HS-5 (cell line): ENCODE results near the gene PRKAR2A.
"Not testable (repeated sequence)": the region's sequence is repeated elsewhere in the genome, so short reads cannot be mapped to it uniquely, and the experiment has no call there.

ENCODE experiments used
- DNase-seq: peaks from one replicate; pipeline ENCODE4 v3.0.0-alpha.2; 2012; ENCODE audit warnings: low read depth

The PRKAR2A gene

DNA sequence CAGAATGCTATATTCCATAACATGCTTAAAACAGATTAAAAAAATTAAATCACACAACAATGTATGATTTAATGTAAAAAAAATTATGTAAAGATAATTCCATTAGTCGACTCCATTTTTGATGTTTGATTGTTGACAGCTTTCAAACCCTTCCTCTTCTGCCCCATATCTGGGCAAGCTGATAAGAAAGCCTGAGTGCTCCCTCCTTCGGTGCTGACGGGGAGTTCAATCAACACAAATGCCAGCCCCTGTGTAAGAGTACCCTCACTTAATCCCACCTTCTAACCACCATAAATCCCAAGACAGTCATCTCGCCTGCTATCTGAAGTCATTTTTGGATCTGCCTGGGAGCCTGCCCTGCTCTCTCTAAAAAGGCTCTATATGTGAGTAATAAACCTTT, 70.8 kb downstream of the PRKAR2A start:
- DNase-seq, result no peak

DNA sequence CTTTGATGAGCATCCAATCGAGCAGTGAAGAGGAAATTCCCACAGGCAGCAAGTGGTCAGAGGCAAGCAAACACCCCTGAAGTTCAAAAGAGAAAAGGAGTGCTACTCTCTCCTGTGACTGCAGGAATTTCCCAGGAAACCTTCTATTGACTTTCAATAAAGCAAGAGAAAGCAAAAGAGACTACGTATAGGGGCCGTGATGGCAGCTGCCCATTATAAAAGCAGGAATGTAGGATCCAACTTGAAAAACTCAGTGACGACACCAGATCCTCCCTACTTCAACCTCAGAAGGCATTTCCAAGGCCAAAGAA, 77.5 kb downstream of the PRKAR2A start:
- DNase-seq, result no peak

DNA sequence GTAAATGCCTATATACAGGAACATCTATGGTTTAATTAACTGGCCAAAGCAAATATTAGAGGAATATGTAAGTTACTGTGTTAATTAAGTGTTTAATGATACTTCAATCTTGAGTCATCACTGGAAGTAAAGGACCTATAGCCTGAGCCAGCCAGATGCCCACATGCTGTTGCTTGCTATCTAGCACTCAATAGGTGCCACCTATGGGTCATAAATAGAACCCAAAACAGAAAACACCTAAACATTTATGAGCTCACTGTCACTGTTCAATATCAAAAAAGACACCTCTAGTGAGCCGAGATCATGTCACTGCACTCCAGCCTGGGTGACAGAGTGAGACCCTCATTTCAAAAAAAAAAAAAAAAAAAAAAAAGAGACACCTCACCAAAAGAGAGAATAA, 82.3 kb downstream of the PRKAR2A start:
- DNase-seq, result no peak

DNA sequence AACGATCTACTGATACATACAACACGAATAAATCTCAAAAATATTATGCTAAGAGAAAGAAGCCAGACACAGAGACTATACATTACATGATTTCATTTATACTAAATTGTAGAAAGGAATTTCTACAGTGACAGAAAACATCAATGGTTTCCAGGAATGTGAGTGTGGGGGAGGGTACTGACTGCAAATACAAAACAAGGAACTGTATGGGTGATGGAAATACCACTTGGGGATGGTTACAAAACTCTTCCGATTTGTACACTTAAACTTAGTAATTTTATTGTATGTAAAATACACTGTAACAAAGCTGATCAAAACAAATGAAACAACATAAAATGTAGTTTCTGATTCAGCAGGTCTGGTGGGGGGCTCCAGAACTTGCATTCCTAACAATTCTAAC, 84.9 kb downstream of the PRKAR2A start:
- DNase-seq, result no peak

DNA sequence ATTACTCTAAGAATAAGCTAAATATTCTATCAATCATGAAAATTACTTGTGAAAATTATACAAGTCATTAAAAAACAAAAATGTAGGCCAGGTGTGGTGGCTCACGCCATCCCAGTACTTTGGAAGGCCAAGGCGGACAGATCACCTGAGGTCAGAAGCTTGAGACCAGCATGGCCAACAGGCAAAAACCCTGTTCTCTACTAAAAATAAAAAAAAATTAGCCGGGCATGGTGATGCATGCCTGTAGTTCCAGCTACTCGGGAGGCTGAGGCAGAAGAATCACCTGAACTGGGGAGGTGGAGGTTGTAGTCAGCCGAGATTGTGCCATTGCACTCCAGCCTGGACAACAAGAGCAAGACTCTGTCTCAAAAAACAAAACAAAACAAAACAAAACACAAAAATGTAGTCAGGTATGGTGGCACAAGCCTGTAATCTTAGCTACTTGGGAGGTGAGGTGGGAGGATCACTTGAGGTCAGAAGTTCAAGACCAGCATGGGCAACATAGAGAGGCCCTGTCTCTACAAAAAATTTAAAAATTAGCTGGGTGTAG, 87.6 kb downstream of the PRKAR2A start:
- not testable (repeated sequence) for DNase-seq

DNA sequence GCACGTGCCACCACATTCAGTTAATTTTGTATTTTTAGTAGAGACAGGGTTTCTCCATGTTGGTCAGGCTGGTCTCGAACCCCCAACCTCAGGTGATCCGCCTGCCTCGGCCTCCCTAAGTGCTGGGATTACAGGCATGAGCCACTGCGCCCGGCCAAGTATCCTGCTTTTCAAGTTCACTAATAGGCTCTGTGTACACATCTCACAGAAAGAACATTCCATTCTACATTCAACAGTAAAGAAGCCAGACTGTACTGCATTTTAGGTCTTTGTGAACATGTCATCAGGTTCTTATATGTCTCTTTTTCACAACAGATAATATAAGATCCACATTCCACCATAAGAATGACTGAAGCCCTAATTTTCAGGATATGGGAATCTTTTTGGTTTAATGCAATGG, 88.1 kb downstream of the PRKAR2A start:
- DNase-seq, result not testable (repeated sequence)

DNA sequence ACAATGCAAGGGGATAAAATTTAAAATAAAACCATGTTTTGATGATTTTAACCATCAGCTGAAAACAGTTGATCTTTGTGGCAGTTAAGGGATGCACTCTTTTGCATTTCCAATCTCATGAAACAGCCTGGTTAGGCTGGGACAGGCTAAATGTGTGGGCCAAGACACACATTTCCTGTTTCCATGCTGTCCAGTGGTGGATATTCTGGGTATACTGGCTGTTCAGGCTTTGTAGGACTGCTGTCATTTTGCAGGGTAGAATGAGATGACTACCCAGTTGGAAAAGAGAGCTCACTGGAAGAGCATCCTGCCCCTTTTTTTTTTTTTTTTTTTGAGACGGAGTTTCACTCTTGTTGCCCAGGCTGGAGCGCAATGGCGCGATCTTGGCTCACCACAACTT, 88.6 kb downstream of the PRKAR2A start:
- DNase-seq, result no peak

DNA sequence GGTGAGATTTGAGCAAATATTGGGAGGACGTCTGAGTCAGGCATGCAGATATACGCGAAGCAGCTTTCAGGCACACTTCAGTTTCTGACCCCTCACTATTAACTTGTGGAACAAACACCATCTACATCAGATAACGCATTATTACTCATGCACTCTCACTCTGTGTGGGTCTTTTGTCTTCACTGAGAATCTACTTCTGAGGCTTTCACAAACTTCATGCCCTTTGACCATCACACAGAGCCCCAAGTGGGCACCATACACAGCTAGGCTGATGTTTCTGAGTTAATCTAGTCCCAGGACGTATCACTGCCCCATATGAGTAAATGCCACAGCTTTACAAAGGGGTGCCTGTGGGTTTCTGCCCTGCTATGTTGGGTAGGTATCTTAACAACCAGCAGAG, 91.0 kb downstream of the PRKAR2A start:
- no peak for DNase-seq

DNA sequence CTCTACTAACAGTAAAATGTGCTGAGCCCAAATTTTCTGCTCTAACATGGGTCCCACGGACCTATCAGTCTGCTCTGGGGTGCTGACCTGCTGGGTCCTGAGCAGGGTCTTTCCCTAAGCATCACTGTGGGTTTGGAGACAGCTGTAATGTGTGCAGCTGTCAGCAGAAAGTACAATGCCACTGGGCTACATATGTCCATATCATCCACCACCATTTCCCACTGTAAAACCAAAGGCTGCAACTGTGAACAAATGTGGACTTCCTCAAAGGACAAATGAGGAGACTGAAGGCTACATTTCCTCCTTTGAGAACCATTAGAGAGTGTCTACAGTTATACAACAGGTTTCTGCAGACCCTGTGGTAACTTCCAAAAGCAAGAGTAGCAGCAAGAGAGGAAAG, 96.8 kb downstream of the PRKAR2A start:
- no peak for DNase-seq

DNA sequence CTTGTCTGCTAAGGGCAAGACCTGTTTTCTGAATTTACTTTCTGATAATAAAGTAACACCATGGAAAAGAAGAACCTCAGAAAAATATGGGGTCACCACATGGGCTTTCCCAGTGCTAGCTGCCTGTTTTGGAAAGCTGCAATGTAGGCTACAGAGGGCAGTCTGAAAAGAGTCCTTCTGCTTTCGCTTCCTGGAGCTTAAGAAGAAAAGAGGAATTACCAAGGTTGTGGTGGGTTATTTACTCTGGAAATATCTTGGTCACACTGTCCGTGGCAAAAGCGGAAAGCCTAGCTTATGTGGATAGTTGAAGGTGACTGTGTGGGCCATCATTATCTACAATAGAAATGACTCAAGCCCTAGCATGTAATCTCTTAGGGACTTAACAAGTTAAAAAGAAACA, 98.9 kb downstream of the PRKAR2A start:
- no peak for DNase-seq

DNA sequence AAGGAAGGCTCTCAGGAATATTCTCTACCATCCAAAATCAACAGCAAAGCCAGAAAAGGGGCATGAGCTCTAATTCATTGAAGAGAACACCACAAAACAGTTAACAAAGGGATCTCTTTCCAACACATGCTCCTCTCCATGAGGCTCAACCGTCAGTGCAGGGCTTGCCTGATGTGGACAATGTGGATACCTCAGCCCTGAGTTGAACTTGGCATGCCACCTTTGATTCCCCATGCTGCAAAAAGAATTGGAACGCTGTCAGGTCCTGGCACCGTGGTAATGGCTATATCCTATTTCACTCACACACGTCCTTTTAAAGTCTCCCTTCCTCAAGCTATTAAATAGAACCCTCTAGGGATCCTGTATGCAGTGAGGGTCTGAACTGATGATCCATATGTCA, 100.0 kb downstream of the PRKAR2A start:
- DNase-seq, result no peak

DNA sequence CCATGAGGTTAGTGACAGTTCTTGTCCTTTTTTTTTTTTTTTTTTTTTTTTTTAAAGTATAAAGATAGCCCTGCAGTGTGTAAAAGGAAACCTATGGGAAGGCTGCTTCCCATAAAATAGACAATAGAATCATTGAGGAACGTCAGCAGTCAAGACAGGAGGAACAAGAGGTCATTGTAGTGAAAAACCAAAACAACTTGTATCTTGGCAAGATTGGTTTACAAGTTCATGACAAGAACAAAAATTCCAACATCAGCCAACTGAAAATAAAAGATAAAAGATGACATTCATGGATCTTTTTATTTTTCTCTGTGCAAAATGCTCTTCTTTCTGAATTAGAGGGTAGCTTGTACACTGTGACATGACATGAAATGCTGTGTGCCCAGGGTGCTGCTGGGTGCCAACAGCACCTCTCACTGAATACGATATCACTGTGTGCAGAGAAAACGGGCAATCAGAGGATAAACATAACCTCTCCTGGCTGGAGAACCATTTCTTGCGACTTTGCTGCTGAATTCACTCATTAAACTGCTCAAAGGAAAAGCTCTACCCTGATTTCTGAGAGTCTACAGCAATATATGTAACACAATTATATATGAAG, 100.6 kb downstream of the PRKAR2A start:
- DNase-seq, result no peak

DNA sequence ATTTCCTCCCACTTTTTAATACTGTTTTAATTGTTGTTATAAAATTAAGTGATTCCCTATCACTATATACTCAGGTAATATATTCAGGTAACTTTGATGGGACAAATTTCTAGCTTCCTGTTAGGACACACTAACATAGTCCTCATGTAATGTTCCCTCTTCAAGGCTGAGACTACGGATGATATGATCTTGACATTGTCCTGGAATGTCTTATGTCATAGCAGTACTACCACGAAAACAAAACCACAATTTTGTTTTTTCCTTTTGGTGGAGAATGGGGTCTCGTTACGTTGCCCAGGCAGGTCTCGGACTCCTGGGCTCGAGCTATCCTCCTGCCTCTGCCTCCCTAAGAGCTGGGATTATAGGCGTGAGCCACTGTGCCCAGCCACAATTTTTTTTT, 103.9 kb downstream of the PRKAR2A start:
- DNase-seq, result no peak

DNA sequence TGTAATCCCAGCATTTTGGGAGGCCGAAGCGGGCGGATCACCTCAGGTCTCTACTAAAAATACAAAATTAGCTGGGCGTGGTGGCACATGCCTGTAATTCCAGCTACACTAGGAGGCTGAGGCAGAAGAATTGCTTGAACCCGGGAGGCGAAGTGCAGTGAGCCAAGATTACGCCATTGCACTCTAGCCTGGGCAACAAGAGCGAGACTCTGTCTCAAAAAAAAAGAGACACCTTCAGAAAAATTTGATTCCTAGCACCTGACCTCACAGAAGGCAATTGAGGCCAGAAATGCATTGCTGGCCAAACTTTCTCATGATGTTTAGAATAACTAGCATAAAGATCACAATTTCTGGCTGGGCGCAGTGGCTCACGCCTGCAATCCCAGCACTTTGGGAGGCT, 106.4 kb downstream of the PRKAR2A start:
- not testable (repeated sequence) for DNase-seq

DNA sequence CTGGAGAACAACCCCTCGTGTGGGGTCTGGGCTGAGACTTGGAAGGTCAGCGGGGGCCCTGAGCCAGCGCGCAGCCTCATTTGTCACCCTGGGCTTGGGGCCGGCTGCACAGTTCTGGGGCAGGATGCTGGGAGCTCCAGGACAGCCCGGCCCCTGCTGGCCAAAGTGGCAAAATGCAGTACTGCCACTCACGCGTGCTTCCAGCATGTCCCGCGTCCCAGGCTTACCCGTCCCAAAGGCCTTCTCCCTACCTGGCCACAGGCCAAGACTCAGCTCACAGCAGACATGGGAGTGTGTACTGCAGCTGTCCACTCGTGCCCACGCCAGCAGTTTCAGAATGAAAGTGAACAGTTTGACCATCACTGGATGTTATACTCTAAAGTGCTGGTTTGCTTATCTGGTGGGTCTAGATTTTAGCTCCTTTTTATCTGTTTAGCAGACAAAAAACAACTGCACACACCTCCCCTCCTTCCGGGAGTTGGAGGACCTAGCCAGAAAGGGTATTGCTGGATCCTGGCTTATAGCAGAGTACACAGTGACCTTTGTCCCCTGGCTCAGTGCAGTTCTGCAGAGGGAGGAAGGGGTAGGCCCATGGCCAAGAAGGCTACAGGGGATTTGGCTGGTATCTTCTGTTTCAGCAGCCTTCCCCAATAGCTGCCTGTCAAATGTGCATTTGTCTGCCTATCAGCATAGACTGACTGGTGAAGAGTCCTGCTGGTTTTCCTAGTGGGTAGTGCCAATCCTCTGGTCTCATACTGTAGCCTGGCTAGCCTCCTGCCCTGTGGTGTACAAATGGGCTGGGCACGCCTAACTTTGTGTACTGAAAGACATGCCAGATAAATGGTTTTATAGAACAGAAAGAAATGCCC, 107.5 kb downstream of the PRKAR2A start:
- no peak for DNase-seq

DNA sequence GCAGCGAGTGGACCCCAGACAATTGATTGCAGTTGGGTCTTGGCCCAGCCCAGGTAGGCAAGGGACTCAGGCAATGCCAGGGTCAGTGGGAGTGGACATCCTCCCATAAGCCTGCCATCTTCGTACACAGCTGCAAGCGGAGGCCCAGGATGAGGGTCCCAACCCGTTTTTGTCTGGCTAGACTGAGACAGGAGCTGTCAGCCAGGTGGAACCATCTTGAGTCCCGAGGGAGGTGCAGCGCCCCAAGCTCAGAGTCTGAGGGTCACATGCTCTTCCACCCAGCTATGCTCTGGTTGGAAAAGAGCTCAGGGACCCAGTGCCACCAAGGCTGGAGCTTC, 108.1 kb downstream of the PRKAR2A start:
- no peak for DNase-seq

DNA sequence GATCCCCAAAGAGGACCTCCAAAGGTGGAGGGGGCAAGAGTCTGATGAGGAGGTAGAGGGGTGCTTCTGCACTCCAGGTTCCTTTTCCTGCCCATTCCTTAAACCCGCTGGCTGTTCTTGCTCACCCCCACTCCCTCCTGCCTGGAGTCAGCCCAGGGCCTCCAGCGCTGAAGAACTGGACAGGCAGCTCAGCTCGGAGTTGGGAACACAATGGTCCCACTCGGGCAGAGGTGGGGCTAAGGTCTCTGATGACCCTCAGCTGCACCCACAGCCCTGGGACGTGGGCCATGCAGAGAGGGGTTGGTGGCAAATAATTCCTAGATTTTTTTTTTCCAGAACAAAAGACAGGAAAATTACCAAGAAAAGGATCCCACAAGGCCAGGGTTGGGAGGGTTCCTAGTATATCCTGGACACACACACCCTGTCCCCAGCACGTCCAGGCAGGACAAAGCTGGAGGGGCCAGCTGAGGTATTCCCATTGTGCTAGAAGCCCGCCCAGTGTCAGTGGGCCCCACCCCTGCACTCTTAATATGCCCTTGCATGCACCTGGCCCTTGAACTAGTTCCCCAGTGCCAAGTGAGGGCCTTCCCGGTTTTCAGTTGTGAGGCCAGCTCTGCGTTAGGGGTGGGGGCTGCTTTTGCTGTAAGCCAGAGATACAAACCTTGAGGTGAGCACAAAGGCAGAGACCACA, 108.6 kb downstream of the PRKAR2A start:
- no peak for DNase-seq

DNA sequence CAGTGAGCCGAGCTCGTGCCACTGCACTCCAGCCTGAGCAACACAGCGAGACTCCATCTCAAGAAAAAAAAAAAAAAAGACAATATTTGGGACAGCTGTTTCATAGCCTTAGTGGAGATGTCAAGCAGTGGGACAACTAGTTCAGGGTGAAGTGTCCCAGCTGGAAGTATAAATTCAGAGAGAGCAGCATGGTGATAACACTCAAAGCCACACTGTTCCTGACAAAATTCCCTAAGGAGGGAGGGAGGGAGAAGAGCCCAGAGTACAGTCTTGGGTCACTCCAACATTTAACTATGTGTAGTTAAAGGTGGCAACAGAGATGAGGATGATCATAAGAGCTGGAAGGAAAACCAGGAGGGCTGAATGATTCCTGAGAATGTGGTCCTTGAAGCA, 109.5 kb downstream of the PRKAR2A start:
- no peak for DNase-seq

DNA sequence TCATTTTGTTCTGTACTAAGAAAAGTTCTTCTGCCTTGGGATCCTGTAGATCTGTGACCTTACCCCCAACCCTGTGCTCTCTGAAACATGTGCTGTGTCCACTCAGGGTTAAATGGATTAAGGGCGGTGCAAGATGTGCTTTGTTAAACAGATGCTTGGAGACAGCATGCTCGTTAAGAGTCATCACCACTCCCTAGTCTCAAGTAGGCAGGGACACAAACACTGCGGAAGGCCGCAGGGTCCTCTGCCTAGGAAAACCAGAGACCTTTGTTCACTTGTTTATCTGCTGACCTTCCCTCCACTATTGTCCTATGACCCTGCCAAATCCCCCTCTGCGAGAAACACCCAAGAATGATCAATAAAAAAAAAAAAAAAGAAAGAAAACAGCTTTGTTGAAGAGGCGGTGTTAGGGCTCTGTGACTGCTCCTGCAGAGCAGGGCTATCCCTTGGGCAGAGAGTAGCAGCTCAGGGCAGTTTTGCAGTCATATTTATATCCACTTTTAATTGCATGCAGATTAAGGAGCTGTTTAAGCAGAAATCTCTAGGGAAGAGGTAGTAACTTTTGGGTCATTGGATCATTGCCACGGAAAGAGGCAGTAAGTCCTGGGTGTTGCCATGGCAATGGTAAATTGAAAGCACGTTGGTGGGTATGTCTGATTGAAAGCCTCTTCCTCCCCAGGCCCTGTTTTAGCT, 112.5 kb downstream of the PRKAR2A start:
- DNase-seq, result not testable (repeated sequence)

DNA sequence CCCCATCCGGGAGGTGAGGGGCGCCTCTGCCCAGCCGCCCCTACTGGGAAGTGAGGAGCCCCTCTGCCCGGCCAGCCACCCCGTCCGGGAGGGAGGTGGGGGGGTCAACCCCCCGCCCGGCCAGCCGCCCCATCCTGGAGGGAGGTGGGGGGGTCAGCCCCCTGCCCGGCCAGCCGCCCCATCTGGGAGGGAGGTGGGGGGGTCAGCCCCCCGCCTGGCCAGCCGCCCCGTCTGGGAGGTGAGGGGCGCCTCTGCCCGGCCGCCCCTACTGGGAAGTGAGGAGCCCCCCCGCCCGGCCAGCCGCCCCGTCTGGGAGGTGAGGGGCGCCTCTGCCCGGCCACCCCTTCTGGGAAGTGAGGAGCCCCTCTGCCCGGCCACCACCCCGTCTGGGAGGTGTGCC, 113.1 kb downstream of the PRKAR2A start:
- not testable (repeated sequence) for DNase-seq

DNA sequence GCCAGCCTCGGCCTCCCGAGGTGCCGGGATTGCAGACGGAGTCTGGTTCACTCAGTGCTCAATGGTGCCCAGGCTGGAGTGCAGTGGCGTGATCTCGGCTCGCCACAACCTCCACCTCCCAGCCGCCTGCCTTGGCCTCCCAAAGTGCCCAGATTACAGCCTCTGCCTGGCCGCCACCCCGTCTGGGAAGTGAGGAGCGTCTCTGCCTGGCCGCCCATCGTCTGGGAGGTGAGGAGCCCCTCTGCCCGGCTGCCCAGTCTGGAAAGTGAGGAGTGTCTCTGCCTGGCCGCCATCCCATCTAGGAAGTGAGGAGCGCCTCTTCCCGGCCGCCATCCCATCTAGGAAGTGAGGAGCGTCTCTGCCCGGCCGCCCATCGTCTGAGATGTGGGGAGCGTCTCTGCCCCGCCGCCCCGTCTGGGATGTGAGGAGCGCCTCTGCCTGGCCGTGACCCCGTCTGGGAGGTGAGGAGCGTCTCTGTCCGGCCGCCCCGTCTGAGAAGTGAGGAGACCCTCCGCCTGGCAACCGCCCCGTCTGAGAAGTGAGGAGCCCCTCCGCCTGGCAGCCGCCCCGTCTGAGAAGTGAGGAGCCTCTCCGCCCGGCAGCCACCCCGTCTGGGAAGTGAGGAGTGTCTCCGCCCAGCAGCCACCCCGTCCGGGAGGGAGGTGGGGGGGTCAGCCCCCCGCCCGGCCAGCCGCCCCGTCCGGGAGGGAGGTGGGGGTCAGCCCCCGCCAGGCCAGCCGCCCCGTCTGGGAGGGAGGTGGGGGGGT, 113.7 kb downstream of the PRKAR2A start:
- not testable (repeated sequence) for DNase-seq

DNA sequence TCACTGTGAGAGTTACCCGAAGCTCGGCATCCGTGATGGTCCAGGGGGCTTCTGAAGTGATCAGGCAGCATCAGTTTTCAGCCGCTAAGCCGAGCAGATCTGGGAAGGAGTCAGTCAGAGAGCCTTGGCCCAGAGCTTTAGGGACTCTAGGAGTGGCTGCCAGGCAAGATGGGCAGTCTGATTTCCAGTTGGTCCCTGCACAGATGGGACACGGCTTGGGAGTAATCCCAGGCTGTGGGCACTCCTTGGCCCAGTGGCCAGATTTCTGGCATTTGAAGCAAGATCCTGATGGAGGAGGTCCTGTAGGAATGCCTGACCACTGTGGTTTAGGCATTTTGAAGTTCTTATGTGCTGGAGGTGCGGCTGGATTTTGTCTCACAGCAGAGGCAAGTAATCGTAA, 120.2 kb downstream of the PRKAR2A start:
- no peak for DNase-seq
